ENCODE data around the gene SS18L1.

DNA sequence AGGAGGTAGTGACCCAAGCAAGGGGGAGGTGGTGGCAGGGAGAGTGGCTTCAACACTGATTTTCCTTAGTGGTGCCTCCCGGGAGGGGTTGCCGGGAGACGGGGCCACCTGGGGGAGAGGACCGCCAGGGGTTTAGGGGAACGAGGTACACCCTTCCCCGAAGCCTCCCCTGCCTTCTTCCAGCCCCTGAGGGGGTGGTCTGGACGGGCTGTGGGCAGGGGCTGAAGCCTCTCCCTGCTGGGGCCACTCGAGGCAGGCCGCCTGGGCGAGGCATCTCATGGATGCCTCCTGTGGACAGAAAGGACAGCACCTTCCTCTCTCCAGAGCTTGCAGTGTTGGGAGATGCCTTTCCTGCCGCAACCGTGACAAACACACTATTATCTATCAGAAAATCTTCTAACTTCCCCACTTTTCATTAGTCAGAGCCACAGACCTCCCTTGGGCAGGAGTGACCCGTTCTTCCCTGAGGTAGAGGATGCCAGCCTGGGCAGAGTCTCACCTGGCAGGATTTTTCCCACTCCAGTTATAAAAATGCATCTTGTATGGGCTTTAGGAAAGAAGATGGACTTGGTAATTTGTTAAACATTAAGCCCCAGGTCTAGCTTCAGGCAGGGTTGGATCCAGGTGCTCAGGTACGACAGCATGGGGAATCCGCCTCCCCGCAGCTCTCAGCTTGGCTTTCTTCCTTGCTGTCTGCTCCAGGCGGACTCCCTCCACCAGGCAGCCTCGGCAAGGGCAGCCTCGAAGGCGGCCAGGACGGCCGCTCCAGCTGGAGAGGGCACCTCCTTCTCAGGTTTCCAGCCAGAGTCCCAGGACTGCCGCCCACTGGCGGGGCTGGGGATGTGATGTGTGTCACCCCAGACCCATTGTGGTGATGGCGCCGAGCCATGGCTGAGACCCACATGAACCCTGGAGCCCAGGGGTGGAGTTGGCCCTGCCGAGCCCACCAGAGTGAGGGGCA is 65.5 kb downstream of the SS18L1 start:
- TF ChIP-seq REST (IDR thresholded peaks at IDR 0.05; ENCODE audit: insufficient read depth in 1 of 2, low read depth in 2 of 2, low read length in 1 of 2) (no peak), POLR2AphosphoS5 (IDR thresholded peaks at IDR 0.05; ENCODE audit: low read depth, low read length) (no peak), SIN3A (IDR thresholded peaks at IDR 0.05; ENCODE audit: borderline replicate concordance, insufficient read depth, low read depth, low read length) (no peak), TCF7L2 (IDR thresholded peaks at IDR 0.05; ENCODE audit: low read depth, low read length) (no peak)
- TF ChIP-seq, protein P1, sequence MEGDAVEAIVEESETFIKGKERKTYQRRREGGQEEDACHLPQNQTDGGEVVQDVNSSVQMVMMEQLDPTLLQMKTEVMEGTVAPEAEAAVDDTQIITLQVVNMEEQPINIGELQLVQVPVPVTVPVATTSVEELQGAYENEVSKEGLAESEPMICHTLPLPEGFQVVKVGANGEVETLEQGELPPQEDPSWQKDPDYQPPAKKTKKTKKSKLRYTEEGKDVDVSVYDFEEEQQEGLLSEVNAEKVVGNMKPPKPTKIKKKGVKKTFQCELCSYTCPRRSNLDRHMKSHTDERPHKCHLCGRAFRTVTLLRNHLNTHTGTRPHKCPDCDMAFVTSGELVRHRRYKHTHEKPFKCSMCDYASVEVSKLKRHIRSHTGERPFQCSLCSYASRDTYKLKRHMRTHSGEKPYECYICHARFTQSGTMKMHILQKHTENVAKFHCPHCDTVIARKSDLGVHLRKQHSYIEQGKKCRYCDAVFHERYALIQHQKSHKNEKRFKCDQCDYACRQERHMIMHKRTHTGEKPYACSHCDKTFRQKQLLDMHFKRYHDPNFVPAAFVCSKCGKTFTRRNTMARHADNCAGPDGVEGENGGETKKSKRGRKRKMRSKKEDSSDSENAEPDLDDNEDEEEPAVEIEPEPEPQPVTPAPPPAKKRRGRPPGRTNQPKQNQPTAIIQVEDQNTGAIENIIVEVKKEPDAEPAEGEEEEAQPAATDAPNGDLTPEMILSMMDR (IDR thresholded peaks at IDR 0.05): no peak

All from Panc1 (cell line).